ENCODE measurements around the gene REEP1. TPM values are rescaled to one million over a fixed set of nuclear protein-coding genes. Genes with fewer than 3 reads are reported as not detected.

Gene REEP1
- total RNA-seq, 2 donors from 2014 or later = 20.9 to 22.7 TPM

DNA sequence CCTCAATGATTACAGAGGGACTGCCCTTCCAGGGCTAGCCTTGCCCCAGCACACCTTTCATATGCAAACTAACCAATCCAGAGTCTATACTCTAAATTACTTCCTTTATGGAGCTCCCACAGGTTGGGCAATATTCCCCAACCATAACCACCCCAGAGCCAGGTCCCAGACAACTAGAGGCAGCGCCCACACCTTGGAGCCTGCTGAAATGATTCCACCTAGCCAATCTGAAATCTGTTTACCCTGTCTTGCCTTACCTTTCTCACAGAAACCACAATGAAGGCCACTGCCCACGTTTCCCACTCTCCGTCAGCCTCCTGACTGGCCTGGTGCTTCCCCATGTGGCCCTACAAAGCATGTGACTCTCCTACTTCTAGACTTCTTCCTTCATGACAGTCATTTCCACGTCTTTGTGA is 62.0 kb downstream of the REEP1 start:
- no peaks in the 10 kb centered on the region for H3K27me3 ChIP-seq (replicated peaks; ENCODE audit: insufficient read depth)
- H3K9me3 ChIP-seq = peaks cover 15% of the 10 kb centered on the region
- no peak for ATAC-seq (ENCODE audit: insufficient number of reproducible peaks, low FRiP score, low read depth)
- no peak overlapping the region for H3K4me3 ChIP-seq
- H3K4me1 ChIP-seq (ENCODE audit: control insufficient read depth in 1 of 2, low read depth in 2 of 2) = peaks cover 9 to 29% of the 10 kb centered on the region in 2 donors
- no peaks in the 10 kb centered on the region for H3K36me3 ChIP-seq
- no peak overlapping the region for H3K27ac ChIP-seq
- TF ChIP-seq, protein P1, sequence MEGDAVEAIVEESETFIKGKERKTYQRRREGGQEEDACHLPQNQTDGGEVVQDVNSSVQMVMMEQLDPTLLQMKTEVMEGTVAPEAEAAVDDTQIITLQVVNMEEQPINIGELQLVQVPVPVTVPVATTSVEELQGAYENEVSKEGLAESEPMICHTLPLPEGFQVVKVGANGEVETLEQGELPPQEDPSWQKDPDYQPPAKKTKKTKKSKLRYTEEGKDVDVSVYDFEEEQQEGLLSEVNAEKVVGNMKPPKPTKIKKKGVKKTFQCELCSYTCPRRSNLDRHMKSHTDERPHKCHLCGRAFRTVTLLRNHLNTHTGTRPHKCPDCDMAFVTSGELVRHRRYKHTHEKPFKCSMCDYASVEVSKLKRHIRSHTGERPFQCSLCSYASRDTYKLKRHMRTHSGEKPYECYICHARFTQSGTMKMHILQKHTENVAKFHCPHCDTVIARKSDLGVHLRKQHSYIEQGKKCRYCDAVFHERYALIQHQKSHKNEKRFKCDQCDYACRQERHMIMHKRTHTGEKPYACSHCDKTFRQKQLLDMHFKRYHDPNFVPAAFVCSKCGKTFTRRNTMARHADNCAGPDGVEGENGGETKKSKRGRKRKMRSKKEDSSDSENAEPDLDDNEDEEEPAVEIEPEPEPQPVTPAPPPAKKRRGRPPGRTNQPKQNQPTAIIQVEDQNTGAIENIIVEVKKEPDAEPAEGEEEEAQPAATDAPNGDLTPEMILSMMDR (IDR thresholded peaks at IDR 0.05) = no peak
- no peak for DNase-seq (ENCODE audit: low spot score)

GRCh38 chr2:86274918-86275275 is 62.5 kb downstream of the REEP1 start:
- Histone ChIP-seq H3K36me3 (no peaks in the 10 kb centered on the region), H3K4me1 (ENCODE audit: control insufficient read depth in 1 of 2, low read depth in 2 of 2) (peaks cover 4 to 24% of the 10 kb centered on the region in 2 donors), H3K4me3 (no peak overlapping the region), H3K9me3 (peaks cover 16% of the 10 kb centered on the region), H3K27ac (peak overlapping the region in 1 of 2 donors; percentile 3), H3K27me3 (replicated peaks; ENCODE audit: insufficient read depth) (no peaks in the 10 kb centered on the region)
- ATAC-seq (ENCODE audit: insufficient number of reproducible peaks, low FRiP score, low read depth) = no peak
- TF ChIP-seq, protein P1 (IDR thresholded peaks at IDR 0.05) = no peak
- no peak for DNase-seq (ENCODE audit: low spot score)

- H3K4me3 ChIP-seq = no peak overlapping the region
- H3K4me1 ChIP-seq (ENCODE audit: control insufficient read depth in 1 of 2, low read depth in 2 of 2) = peaks cover 3 to 19% of the 10 kb centered on the region in 2 donors
- peak overlapping the region in 1 of 2 donors; percentile 3 for H3K27ac ChIP-seq
- H3K36me3 ChIP-seq = no peaks in the 10 kb centered on the region
- H3K27me3 ChIP-seq (replicated peaks; ENCODE audit: insufficient read depth) = no peaks in the 10 kb centered on the region
- DNase-seq (ENCODE audit: low spot score) = no peak
- TF ChIP-seq, protein P1 (IDR thresholded peaks at IDR 0.05) = no peak
- ATAC-seq (ENCODE audit: insufficient number of reproducible peaks, low FRiP score, low read depth) = no peak
- H3K9me3 ChIP-seq = peaks cover 16% of the 10 kb centered on the region
Observed at GRCh38 chr2:86274265-86274917, 63.0 kb downstream of the REEP1 start.

DNA sequence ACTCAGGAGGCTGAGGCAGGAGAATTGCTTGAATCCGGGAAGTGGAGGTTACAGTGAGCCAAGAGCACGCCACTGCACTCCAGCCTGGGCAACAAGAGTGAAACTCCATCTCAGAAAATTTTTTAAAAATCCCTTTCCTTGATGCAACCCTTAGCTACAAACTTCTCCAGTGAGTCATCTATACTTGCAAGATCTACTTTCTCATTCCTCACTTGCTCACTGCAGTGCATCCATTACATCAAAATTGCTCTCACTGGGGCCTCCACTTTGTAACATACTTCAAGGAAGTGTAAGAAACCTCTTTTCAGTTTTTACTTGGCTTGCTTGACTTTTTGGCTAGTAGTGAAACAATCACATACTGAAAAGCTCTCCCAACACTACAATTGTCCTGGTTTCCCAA is 65.3 kb downstream of the REEP1 start:
- ATAC-seq (ENCODE audit: insufficient number of reproducible peaks, low FRiP score, low read depth) = no peak
- Histone ChIP-seq H3K4me3 (no peak overlapping the region), H3K9me3 (peaks cover 16% of the 10 kb centered on the region), H3K4me1 (ENCODE audit: control insufficient read depth in 1 of 2, low read depth in 2 of 2) (peaks cover 3 to 14% of the 10 kb centered on the region in 2 donors), H3K27ac (no peak overlapping the region), H3K36me3 (no peaks in the 10 kb centered on the region), H3K27me3 (replicated peaks; ENCODE audit: insufficient read depth) (no peaks in the 10 kb centered on the region)
- DNase-seq (ENCODE audit: low spot score) = no peak
- TF ChIP-seq, protein P1 (IDR thresholded peaks at IDR 0.05) = no peak

DNA sequence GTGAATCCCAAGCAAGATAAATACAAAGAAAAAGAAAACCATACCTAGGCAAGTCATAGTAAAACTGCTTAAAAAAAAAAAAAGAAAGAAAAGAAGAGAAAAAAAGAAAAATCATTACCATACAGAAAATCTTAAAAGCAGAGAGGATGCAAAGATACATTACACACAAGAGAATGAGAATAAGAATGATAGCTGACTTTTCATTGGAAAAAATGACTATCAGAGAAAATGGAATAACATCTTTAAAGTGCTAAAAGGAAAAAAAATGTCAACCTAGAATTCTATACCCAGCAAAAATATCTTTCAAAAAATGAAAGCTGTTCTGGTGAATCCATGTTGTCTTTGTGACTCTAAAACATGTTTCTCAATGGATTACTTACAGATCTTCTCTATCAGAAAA is 66.2 kb downstream of the REEP1 start:
- H3K27me3 ChIP-seq (replicated peaks; ENCODE audit: insufficient read depth) = no peaks in the 10 kb centered on the region
- TF ChIP-seq, protein P1 (IDR thresholded peaks at IDR 0.05) = no peak
- peaks cover 16% of the 10 kb centered on the region for H3K9me3 ChIP-seq
- peaks cover 3 to 14% of the 10 kb centered on the region in 2 donors for H3K4me1 ChIP-seq (ENCODE audit: control insufficient read depth in 1 of 2, low read depth in 2 of 2)
- DNase-seq (ENCODE audit: low spot score) = no peak
- H3K4me3 ChIP-seq = no peak overlapping the region
- H3K36me3 ChIP-seq = no peaks in the 10 kb centered on the region
- no peak for ATAC-seq (ENCODE audit: insufficient number of reproducible peaks, low FRiP score, low read depth)
- no peak overlapping the region for H3K27ac ChIP-seq
